Measurements from ENCODE around the gene SLC4A1AP. TPM values are rescaled to one million over a fixed set of nuclear protein-coding genes. Genes with fewer than 3 reads are reported as not detected.

The SLC4A1AP gene
- total and polyA plus RNA-seq, 9 of the 15 experiments (the other 6 are each of a cell fraction or from before 2014, with no cell fraction given): 8.1 to 40.5 (median 35.3) TPM

- TF ChIP-seq, protein P1, sequence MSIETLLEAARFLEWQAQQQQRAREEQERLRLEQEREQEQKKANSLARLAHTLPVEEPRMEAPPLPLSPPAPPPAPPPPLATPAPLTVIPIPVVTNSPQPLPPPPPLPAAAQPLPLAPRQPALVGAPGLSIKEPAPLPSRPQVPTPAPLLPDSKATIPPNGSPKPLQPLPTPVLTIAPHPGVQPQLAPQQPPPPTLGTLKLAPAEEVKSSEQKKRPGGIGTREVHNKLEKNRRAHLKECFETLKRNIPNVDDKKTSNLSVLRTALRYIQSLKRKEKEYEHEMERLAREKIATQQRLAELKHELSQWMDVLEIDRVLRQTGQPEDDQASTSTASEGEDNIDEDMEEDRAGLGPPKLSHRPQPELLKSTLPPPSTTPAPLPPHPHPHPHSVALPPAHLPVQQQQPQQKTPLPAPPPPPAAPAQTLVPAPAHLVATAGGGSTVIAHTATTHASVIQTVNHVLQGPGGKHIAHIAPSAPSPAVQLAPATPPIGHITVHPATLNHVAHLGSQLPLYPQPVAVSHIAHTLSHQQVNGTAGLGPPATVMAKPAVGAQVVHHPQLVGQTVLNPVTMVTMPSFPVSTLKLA (conservative IDR thresholded peaks at IDR 0.05): peak; percentile 84 to 93
- peak; percentile 87 for TF ChIP-seq HINFP (tag; conservative IDR thresholded peaks at IDR 0.05; ENCODE audit: low read depth)
- TF ChIP-seq RB1 (IDR thresholded peaks at IDR 0.05; ENCODE audit: low read depth): peak; percentile 80
- TF ChIP-seq CEBPG (CRISPR knock-in tag; IDR thresholded peaks at IDR 0.05): peak; percentile 72
- peak in 1 of 2 experiments; percentile 91; a peak in 3 of 4 replicates for TF ChIP-seq CEBPG (tag; conservative IDR thresholded peaks at IDR 0.05 in 1 of 2, IDR thresholded peaks at IDR 0.05 in 1 of 2)
- TF ChIP-seq ZNF175 (CRISPR knock-in tag; IDR thresholded peaks at IDR 0.05; ENCODE audit: low read depth): 0 out of 2 replicates have a peak, but pooled peaks have one; percentile 49
- TF ChIP-seq, protein P2, sequence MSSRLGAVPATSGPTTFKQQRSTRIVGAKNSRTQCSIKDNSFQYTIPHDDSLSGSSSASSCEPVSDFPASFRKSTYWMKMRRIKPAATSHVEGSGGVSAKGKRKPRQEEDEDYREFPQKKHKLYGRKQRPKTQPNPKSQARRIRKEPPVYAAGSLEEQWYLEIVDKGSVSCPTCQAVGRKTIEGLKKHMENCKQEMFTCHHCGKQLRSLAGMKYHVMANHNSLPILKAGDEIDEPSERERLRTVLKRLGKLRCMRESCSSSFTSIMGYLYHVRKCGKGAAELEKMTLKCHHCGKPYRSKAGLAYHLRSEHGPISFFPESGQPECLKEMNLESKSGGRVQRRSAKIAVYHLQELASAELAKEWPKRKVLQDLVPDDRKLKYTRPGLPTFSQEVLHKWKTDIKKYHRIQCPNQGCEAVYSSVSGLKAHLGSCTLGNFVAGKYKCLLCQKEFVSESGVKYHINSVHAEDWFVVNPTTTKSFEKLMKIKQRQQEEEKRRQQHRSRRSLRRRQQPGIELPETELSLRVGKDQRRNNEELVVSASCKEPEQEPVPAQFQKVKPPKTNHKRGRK (tag; IDR thresholded peaks at IDR 0.05): no peak
- TF ChIP-seq SMARCA5 (IDR thresholded peaks at IDR 0.05): peak; percentile 82
- no peak for TF ChIP-seq PCBP2 (IDR thresholded peaks at IDR 0.05; ENCODE audit: low read depth, low read length, poor library complexity, severe bottlenecking)
- TF ChIP-seq KAT8 (IDR thresholded peaks at IDR 0.05; ENCODE audit: low read depth): peak; percentile 82
- peak in 1 of 2 experiments; percentile 69; a peak in 1 of 4 replicates for TF ChIP-seq KDM4B (IDR thresholded peaks at IDR 0.05; ENCODE audit: borderline replicate concordance in 2 of 2, low read depth in 1 of 2)
- TF ChIP-seq ZNF263 (CRISPR knock-in tag; IDR thresholded peaks at IDR 0.05; ENCODE audit: borderline replicate concordance): peak; percentile 85
- 0 out of 2 replicates have a peak, but pooled peaks have one; percentile 25 for TF ChIP-seq TCF7 (IDR thresholded peaks at IDR 0.05; ENCODE audit: borderline replicate concordance)
- peak; percentile 88 for TF ChIP-seq ZNF511 (CRISPR knock-in tag; IDR thresholded peaks at IDR 0.05)
- peak; percentile 82 for TF ChIP-seq SUPT5H (IDR thresholded peaks at IDR 0.05)
- peak; percentile 81; the same call in 1 of the 2 replicates for TF ChIP-seq CREM (IDR thresholded peaks at IDR 0.05; ENCODE audit: low read depth)
- TF ChIP-seq, protein P3, sequence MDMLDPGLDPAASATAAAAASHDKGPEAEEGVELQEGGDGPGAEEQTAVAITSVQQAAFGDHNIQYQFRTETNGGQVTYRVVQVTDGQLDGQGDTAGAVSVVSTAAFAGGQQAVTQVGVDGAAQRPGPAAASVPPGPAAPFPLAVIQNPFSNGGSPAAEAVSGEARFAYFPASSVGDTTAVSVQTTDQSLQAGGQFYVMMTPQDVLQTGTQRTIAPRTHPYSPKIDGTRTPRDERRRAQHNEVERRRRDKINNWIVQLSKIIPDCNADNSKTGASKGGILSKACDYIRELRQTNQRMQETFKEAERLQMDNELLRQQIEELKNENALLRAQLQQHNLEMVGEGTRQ (CRISPR knock-in tag; IDR thresholded peaks at IDR 0.05): no peak
- 0 out of 2 replicates have a peak, but pooled peaks have one; percentile 1 for TF ChIP-seq SPI1 (IDR thresholded peaks at IDR 0.05; ENCODE audit: borderline replicate concordance, low read depth, low read length)
- peak; percentile 100 for TF ChIP-seq C11orf30 (IDR thresholded peaks at IDR 0.05; ENCODE audit: low read depth)
- TF ChIP-seq ZNF184 (CRISPR knock-in tag; IDR thresholded peaks at IDR 0.05): no peak
- no peak for TF ChIP-seq TAF15 (IDR thresholded peaks at IDR 0.05; ENCODE audit: low read depth, low read length)
Observed at GRCh38 chr2:27663285-27664153, at the start of gene SLC4A1AP, which contains the start of gene SUPT7L (continued).
